Loucy (cell line): ENCODE results near the gene CFAP52.

Experiments used
- H2AFZ ChIP-seq: fragments of 200-600 bp; sonication (generic); 2 replicates; pipeline ENCODE4 v1.6.0; 2016; ENCODE audit warnings: antibody characterized with exemption, mild to moderate bottlenecking, low read length, moderate library complexity
- H3F3A ChIP-seq: fragments of 200-600 bp; 2 replicates; pipeline ENCODE4 v1.6.0; 2016; ENCODE audit warnings: antibody characterized with exemption, low read depth, mild to moderate bottlenecking
- H3K27me3 ChIP-seq: fragments of 200-600 bp; sonication (generic); 2 replicates; pipeline ENCODE4 v1.6.1; 2014; ENCODE audit warnings: low read length, mild to moderate bottlenecking; ENCODE audit not compliant: insufficient read depth, poor library complexity, severe bottlenecking
- H3K36me3 ChIP-seq: fragments of 200-600 bp; sonication (generic); 2 replicates; pipeline ENCODE4 v1.6.1; 2016; ENCODE audit warnings: low read length; ENCODE audit not compliant: insufficient read depth
- H3K4me1 ChIP-seq: fragments of 200-600 bp; sonication (generic); 2 replicates; pipeline ENCODE4 v1.5.1; 2014; ENCODE audit warnings: low read length, mild to moderate bottlenecking; ENCODE audit not compliant: insufficient read depth, poor library complexity, severe bottlenecking
- H3K4me2 ChIP-seq: fragments of 200-600 bp; sonication (generic); 2 replicates; pipeline ENCODE4 v1.6.0; 2014; ENCODE audit warnings: antibody characterized with exemption, low read length, low read depth, mild to moderate bottlenecking; ENCODE audit not compliant: poor library complexity, severe bottlenecking
- H3K4me3 ChIP-seq: fragments of 200-600 bp; sonication (generic); 2 replicates; pipeline ENCODE4 v1.5.1; 2014; ENCODE audit warnings: low read length, mild to moderate bottlenecking, mixed read lengths; ENCODE audit not compliant: poor library complexity, severe bottlenecking
- H3K79me2 ChIP-seq: fragments of 200-600 bp; sonication (generic); 2 replicates; pipeline ENCODE4 v1.6.1; 2014; ENCODE audit warnings: low read length; ENCODE audit not compliant: insufficient read depth
- H3K9ac ChIP-seq: fragments of 200-600 bp; sonication (generic); 2 replicates; pipeline ENCODE4 v1.6.0; 2014; ENCODE audit warnings: mild to moderate bottlenecking, low read depth, low read length, moderate library complexity; ENCODE audit not compliant: poor library complexity, severe bottlenecking
- H3K9me2 ChIP-seq: fragments of 200-600 bp; sonication (generic); replicated peaks from 2 replicates; pipeline ENCODE4 v1.6.1; 2016; ENCODE audit warnings: low read depth, low read length, mixed read lengths
- H3K9me3 ChIP-seq: fragments of 200-600 bp; sonication (generic); 2 replicates; pipeline ENCODE4 v1.6.1; 2014; ENCODE audit warnings: mild to moderate bottlenecking, antibody characterized with exemption, low read length, low read depth; ENCODE audit not compliant: insufficient read depth
- H4K20me1 ChIP-seq: fragments of 200-600 bp; sonication (generic); 2 replicates; pipeline ENCODE4 v1.6.0; 2014; ENCODE audit warnings: antibody characterized with exemption, low read length, mild to moderate bottlenecking; ENCODE audit not compliant: insufficient read depth, poor library complexity, severe bottlenecking
- CTCF ChIP-seq: fragments of 200-600 bp; sonication (generic); conservative IDR thresholded peaks from 2 replicates; pipeline ENCODE4 v1.5.1; 2014; ENCODE audit warnings: mild to moderate bottlenecking, antibody characterized with exemption, low read length
- EZH2phosphoT487 ChIP-seq: fragments of 200-600 bp; IDR thresholded peaks from 2 replicates; pipeline ENCODE4 v1.6.1; 2018; ENCODE audit warnings: antibody characterized with exemption, mild to moderate bottlenecking, moderate library complexity, borderline replicate concordance

CFAP52 gene

DNA sequence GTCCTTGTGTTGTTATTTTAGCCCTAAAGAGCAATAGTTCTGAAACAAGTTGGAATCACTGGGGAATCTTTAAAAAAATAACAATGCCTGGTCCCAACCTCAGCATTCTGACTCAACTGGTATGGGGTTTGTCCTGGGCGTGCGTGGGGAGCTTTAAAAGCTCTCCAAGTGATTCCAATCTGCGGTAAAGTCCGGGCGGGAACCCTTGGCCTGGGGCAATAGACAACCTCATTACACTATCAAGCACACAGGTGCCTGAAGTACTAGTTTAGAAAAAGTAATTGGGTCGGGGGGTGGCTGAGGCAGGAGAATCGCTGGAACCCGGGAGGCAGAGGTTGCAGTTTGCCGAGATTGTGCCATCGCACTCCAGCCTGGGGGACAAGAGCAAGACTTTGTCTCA, 5.2 kb upstream of the CFAP52 start:
- no peaks in the 10 kb centered on the region for H3K27me3 ChIP-seq
- no peak overlapping the region for H3K9ac ChIP-seq
- no peaks in the 10 kb centered on the region for H3K9me2 ChIP-seq
- H3K36me3 ChIP-seq: peaks cover 10% of the 10 kb centered on the region; the same call in 1 of the 2 replicates
- H3K9me3 ChIP-seq: no peaks in the 10 kb centered on the region
- H4K20me1 ChIP-seq: peaks cover 5% of the 10 kb centered on the region
- H3K4me1 ChIP-seq: peaks cover 14% of the 10 kb centered on the region
- no peak overlapping the region for H3K4me2 ChIP-seq
- TF ChIP-seq CTCF (no peak), EZH2phosphoT487 (no peak)
- peaks cover 44% of the 10 kb centered on the region for H3K79me2 ChIP-seq
- H2AFZ ChIP-seq: no peak overlapping the region
- no peaks in the 10 kb centered on the region for H3F3A ChIP-seq
- no peak overlapping the region for H3K4me3 ChIP-seq

DNA sequence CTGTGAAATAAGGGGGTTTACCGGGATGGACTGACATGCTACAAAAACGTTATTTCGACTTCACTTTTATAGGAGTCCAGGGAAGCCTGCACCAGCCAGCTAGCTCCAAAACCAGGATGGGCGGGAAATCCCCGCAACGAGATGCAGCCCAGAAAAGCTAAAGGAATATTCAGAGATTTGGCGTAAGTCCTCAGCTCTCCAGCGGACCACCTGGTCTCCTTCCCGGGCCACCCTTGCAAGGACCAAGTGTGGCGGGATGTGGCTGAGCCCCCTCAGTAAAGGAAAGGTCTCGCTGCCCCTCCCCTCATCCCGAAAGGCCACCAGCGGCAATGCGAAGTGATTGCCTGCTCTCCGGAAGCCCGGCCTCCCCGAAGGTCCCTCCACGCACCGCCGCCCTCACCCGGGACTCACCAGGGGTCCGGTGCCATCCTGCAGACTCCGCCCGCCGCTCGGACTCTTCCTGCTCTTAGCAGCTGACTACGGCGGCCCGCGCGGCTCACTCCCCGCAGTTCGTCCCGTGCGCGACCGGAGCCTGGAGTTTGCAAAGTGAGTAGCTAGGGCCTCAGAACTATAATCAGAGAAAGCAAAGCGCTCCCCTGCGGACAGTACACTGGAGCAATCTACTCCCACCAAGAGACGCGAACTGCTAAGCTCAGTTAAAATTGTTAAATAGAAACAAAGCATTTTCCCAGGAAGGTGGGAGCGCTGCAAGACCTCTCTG, 901 bp upstream of the CFAP52 start, which contains the start of gene STX8:
TSS of gene STX8 (minus strand) at position 440 of the 721 bp plus-strand sequence. CDS start at position 428, 12 bp downstream.
- peaks cover 5% of the 10 kb centered on the region for H4K20me1 ChIP-seq
- H3K4me3 ChIP-seq: peak within 1 kb of the TSS; percentile 97
- TF ChIP-seq EZH2phosphoT487 (no peak), CTCF (peak; percentile 29; the same call in 1 of the 2 replicates)
- no peaks in the 10 kb centered on the region for H3F3A ChIP-seq
- H3K79me2 ChIP-seq: peaks cover 35% of the 10 kb centered on the region
- H2AFZ ChIP-seq: peak within 1 kb of the TSS; percentile 99
- H3K9ac ChIP-seq: peak within 1 kb of the TSS; percentile 85
- H3K36me3 ChIP-seq: no peaks in the 10 kb centered on the region
- H3K9me3 ChIP-seq: no peaks in the 10 kb centered on the region
- no peaks in the 10 kb centered on the region for H3K27me3 ChIP-seq
- H3K9me2 ChIP-seq: no peaks in the 10 kb centered on the region
- H3K4me1 ChIP-seq: peaks cover 16% of the 10 kb centered on the region
- peak within 1 kb of the TSS; percentile 85 for H3K4me2 ChIP-seq

- no peak overlapping the region for H3K4me3 ChIP-seq
- no peaks in the 10 kb centered on the region for H3K9me2 ChIP-seq
- H3K4me2 ChIP-seq: no peak overlapping the region
- H3K9me3 ChIP-seq: no peaks in the 10 kb centered on the region
- H3K36me3 ChIP-seq: no peaks in the 10 kb centered on the region
- no peaks in the 10 kb centered on the region for H3K27me3 ChIP-seq
- H4K20me1 ChIP-seq: no peaks in the 10 kb centered on the region
- peaks cover 25% of the 10 kb centered on the region for H3K79me2 ChIP-seq
- H3F3A ChIP-seq: no peaks in the 10 kb centered on the region
- peaks cover 16% of the 10 kb centered on the region for H3K4me1 ChIP-seq
- H2AFZ ChIP-seq: peak overlapping the region; percentile 69
- no peak overlapping the region for H3K9ac ChIP-seq
- TF ChIP-seq EZH2phosphoT487: no peak
- no peak for TF ChIP-seq CTCF
These were observed 899 bp downstream of the CFAP52 start for GRCh38 chr17:9577373-9577709.
